DND-41 (cell line): Measurements from ENCODE around the gene MTO1.

Experiments used
- EZH2 ChIP-seq: IDR thresholded peaks from 3 replicates; pipeline ENCODE4 v1.6.1; 2012; ENCODE audit warnings: borderline replicate concordance, low read depth, mild to moderate bottlenecking, moderate library complexity, low read length, inconsistent platforms; ENCODE audit not compliant: severe bottlenecking
- TF ChIP-seq, protein P1 (sequence below): IDR thresholded peaks from 2 replicates; pipeline ENCODE4 v1.5.1; 2012; ENCODE audit warnings: borderline replicate concordance, low read length, moderate library complexity, mild to moderate bottlenecking; ENCODE audit not compliant: poor library complexity, severe bottlenecking; ENCODE audit errors: extremely low read depth

DNA sequence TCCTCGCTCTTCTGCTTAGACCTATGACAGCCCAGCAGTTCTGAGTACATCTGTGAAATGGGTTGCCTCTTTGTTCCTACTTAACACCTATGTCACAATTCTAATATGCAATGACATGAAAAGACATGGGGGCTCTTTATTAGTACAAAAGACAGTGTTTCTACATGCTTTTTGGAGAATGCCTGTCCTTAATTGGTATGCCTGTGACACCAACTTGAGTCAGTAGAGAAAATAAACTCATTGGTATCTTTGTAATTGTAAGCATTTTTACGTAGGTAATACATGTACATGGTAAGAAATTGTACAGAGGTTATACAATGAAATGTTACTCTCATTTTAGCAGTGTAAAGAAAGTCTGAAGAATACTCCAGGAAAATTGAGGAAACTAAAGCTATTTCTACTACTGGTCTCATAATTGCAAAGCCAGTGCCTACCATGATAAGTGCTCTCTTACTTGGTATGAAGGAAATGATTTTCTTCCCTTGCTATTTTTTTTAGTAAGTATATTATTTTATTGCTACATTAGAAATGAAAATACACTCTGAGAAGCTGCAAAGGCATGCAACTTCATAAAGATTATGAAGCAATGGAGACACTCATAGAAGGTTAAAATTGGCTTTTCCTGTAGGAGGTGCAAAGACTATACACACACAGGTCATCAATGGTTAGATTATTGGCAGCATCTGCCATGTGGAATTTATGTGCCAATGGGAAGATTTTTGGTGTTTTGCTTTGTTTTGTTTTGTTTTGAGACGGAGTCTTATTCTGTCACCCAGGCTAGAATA lies 64.2 kb downstream of the MTO1 start:
- TF ChIP-seq, protein P1, sequence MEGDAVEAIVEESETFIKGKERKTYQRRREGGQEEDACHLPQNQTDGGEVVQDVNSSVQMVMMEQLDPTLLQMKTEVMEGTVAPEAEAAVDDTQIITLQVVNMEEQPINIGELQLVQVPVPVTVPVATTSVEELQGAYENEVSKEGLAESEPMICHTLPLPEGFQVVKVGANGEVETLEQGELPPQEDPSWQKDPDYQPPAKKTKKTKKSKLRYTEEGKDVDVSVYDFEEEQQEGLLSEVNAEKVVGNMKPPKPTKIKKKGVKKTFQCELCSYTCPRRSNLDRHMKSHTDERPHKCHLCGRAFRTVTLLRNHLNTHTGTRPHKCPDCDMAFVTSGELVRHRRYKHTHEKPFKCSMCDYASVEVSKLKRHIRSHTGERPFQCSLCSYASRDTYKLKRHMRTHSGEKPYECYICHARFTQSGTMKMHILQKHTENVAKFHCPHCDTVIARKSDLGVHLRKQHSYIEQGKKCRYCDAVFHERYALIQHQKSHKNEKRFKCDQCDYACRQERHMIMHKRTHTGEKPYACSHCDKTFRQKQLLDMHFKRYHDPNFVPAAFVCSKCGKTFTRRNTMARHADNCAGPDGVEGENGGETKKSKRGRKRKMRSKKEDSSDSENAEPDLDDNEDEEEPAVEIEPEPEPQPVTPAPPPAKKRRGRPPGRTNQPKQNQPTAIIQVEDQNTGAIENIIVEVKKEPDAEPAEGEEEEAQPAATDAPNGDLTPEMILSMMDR, result no peak
- TF ChIP-seq EZH2, result no peak
